AG04449 (cell line): ENCODE measurements around the gene FOXN3.

Source experiments
- CTCF ChIA-PET: fragments of 350-600 bp; formaldehyde crosslinking; extraction: SDS; loops from one replicate; lab custom pipeline; 2021; ENCODE audit warnings: antibody characterized with exemption; lab: Yijun Ruan, JAX
- POLR2A ChIA-PET: fragments of 400-600, 350-600 bp; formaldehyde crosslinking; extraction: SDS; loops from one replicate; lab custom pipeline; 2020; ENCODE audit warnings: antibody characterized with exemption, inconsistent platforms; lab: Yijun Ruan, JAX
- DNase-seq: peaks from one replicate; pipeline ENCODE4 v3.0.0-alpha.2; 2010; ENCODE audit warnings: low read depth, low spot score
- H3K4me3 ChIP-seq: 2 replicates; pipeline ENCODE4 v1.5.1; 2011; ENCODE audit warnings: low read depth, mild to moderate bottlenecking, control low read depth, low read length
- TF ChIP-seq, protein P1 (sequence below): IDR thresholded peaks from one replicate; pipeline ENCODE4 v1.5.1; 2011; ENCODE audit warnings: mild to moderate bottlenecking, moderate library complexity, low read length, control low read depth, inconsistent platforms; ENCODE audit not compliant: insufficient read depth; ENCODE audit errors: missing control alignments

FOXN3 gene

DNA sequence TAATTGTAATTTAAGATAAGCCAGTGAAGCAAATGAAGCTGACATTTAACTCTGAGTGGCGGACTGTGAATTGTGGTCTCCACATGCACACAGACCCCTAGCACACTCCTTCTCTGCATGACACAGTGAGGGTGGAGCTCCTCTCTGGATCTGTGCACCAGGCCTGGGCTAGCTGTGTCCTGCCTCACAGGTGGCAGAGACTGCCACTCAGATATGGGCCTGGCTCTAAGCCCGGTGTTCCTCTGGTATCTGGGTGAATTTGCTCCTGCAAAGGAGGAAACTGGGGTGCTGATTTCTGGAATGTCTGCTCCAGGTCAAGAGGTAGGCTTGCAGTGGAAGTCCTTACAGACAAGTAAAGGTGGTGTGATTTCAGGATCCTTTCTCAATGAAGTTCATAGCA, 282.4 kb downstream of the FOXN3 start:
- no peak for DNase-seq
- ChIA-PET CTCF (no interaction called here), POLR2A (no interaction called here)
- no peak overlapping the region for H3K4me3 ChIP-seq
- TF ChIP-seq, protein P1, sequence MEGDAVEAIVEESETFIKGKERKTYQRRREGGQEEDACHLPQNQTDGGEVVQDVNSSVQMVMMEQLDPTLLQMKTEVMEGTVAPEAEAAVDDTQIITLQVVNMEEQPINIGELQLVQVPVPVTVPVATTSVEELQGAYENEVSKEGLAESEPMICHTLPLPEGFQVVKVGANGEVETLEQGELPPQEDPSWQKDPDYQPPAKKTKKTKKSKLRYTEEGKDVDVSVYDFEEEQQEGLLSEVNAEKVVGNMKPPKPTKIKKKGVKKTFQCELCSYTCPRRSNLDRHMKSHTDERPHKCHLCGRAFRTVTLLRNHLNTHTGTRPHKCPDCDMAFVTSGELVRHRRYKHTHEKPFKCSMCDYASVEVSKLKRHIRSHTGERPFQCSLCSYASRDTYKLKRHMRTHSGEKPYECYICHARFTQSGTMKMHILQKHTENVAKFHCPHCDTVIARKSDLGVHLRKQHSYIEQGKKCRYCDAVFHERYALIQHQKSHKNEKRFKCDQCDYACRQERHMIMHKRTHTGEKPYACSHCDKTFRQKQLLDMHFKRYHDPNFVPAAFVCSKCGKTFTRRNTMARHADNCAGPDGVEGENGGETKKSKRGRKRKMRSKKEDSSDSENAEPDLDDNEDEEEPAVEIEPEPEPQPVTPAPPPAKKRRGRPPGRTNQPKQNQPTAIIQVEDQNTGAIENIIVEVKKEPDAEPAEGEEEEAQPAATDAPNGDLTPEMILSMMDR = no peak

- CTCF ChIA-PET = no interaction called here
- POLR2A ChIA-PET = no interaction called here
- no peak overlapping the region for H3K4me3 ChIP-seq
- no peak for DNase-seq
- TF ChIP-seq, protein P1 = no peak
These were observed 285.9 kb downstream of the FOXN3 start for GRCh38 chr14:89131004-89131750.

DNA sequence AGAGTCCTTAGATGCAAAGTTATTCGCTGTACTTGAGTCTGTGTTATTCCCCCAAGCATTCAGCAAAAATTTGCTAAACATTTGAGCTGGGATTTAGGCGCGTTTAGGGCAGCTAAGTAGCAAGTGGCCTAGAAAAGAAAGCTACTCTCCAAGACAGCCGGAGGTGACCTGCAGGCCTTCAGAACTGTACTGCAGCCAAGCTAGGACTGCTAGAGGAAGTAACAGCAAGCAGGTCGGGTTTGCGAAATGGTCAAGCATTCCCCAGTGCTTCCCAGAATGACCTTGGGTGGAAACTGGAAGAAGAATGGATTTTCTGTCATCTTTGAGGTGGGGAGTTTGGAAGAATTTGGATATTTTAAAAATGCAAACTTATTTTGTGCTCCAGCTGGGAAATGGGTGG, 287.5 kb downstream of the FOXN3 start:
- ChIA-PET POLR2A (no interaction called here), CTCF (no interaction called here)
- TF ChIP-seq, protein P1 = no peak
- H3K4me3 ChIP-seq = no peak overlapping the region
- DNase-seq = no peak

- TF ChIP-seq, protein P1 = no peak
- CTCF ChIA-PET = no interaction called here
- POLR2A ChIA-PET = no interaction called here
- no peak for DNase-seq
- no peak overlapping the region for H3K4me3 ChIP-seq
These were observed 288.6 kb downstream of the FOXN3 start for GRCh38 chr14:89128311-89129026.

GRCh38 chr14:89126461-89126860, 290.6 kb downstream of the FOXN3 start:
- no peak overlapping the region for H3K4me3 ChIP-seq
- CTCF ChIA-PET = no interaction called here
- TF ChIP-seq, protein P1 = no peak
- POLR2A ChIA-PET = no interaction called here
- DNase-seq = no peak

DNA sequence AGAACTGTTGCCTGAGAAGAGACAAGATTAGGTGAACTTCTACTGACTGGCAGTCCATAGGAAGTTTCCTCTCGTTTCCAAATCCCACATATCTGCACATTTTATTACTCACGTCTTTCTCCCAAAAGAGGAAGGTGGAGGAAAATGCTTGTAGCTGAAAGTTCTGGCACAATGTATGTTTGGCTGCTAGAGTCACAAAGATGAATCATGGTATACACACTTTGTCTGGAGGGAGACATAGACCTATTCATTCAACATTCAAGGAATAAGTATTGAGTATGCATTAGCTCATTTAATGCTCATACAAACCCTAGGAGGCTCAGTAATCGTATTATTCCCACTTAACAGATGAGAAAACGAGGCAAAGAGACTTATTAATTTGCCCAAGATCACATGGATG, 291.8 kb downstream of the FOXN3 start:
- no peak for DNase-seq
- TF ChIP-seq, protein P1 = no peak
- ChIA-PET POLR2A (no interaction called here), CTCF (interaction anchor here (1.0 kb wide), 1 partner anchor 37 kb away, joined by 3 read pairs; no protein-coding TSS in a partner anchor)
- no peak overlapping the region for H3K4me3 ChIP-seq
